B cell (primary cell): ENCODE data around the gene PXMP2. TPM values are rescaled to one million over a fixed set of nuclear protein-coding genes. Genes with fewer than 3 reads are reported as not detected.

Experiments used
- ATAC-seq: fragments of 200-7000 bp; cut with Tn5 transposase; one replicate; pipeline ENCODE4 v1.10.0; 2021; ENCODE audit warnings: low read depth, mild to moderate bottlenecking, moderate number of reproducible peaks, moderate library complexity
- CTCF ChIA-PET: fragments of 350-600 bp; sonication (Branson Sonifier 250); formaldehyde crosslinking; loops from one replicate; lab custom pipeline; 2021; ENCODE audit warnings: antibody characterized with exemption, inconsistent platforms; lab: Charles Lee
- POLR2A ChIA-PET: fragments of 350-600 bp; sonication (Branson Sonifier 250); formaldehyde crosslinking; loops from one replicate; lab custom pipeline; 2021; ENCODE audit warnings: antibody characterized with exemption; lab: Charles Lee
- DNase-seq: peaks from one replicate; pipeline ENCODE4 v3.0.0; 2013
- H2AFZ ChIP-seq: 2 replicates; pipeline ENCODE4 v1.6.1; 2012; ENCODE audit warnings: mild to moderate bottlenecking, low read depth, low read length; ENCODE audit not compliant: insufficient read depth, poor library complexity, severe bottlenecking
- H3K27ac ChIP-seq, 2 donors: 1 replicate in 1 of 2; 2 replicates in 1 of 2; pipeline ENCODE4 v1.5.1; 2012 to 2013; ENCODE audit warnings: low read length in 2 of 2, mild to moderate bottlenecking in 2 of 2, moderate library complexity in 1 of 2
- H3K27me3 ChIP-seq, 4 experiments: fragments of 200-600 bp in 1 of 4; sonication (generic) in 1 of 4; replicated peaks in 1 of 4; 1 replicate in 2 of 4; 2 replicates in 2 of 4; pipeline versions ENCODE4 v1.6.1 to v1.7.0; 2013 to 2016; ENCODE audit warnings: low read length in 3 of 4, mild to moderate bottlenecking in 2 of 4, mixed read lengths in 1 of 4, moderate library complexity in 1 of 4; ENCODE audit not compliant: insufficient read depth in 4 of 4, control insufficient read depth in 3 of 4; ENCODE audit errors: control extremely low read depth in 1 of 4
- H3K36me3 ChIP-seq, 2 experiments: replicated peaks in 1 of 2; 1 replicate in 1 of 2; 2 replicates in 1 of 2; pipeline versions ENCODE4 v1.6.1 to v1.7.1; 2013; ENCODE audit warnings: low read length in 1 of 2; ENCODE audit not compliant: insufficient read depth in 2 of 2, control insufficient read depth in 1 of 2; ENCODE audit errors: control extremely low read depth in 1 of 2, extremely low read depth in 1 of 2
- H3K4me1 ChIP-seq, 2 donors: fragments of 200-600 bp in 1 of 2; sonication (generic) in 1 of 2; 1 replicate in 1 of 2; 2 replicates in 1 of 2; pipeline versions ENCODE4 v1.5.1 to v1.6.1; 2013 to 2017; ENCODE audit warnings: low read length in 2 of 2; ENCODE audit not compliant: control insufficient read depth in 2 of 2, insufficient read depth in 2 of 2
- H3K4me2 ChIP-seq: replicated peaks from 2 replicates; pipeline ENCODE3; 2012; ENCODE audit warnings: mild to moderate bottlenecking, low read depth, low read length; ENCODE audit not compliant: poor library complexity, severe bottlenecking
- H3K4me3 ChIP-seq, 5 experiments: fragments of 200-600 bp in 1 of 5; sonication (generic) in 1 of 5; 1 replicate in 3 of 5; 2 replicates in 2 of 5; pipeline versions ENCODE4 v1.5.1 to v1.7.0; 2011 to 2016; ENCODE audit warnings: low read length in 4 of 5, mild to moderate bottlenecking in 4 of 5, low read depth in 2 of 5, control low read depth in 1 of 5, moderate library complexity in 1 of 5; ENCODE audit not compliant: insufficient read depth in 1 of 5; ENCODE audit errors: control extremely low read depth in 1 of 5, extremely low read depth in 1 of 5
- H3K79me2 ChIP-seq: fragments of 200-600 bp; sonication (generic); one replicate; pipeline ENCODE4 v1.6.0; 2016; ENCODE audit warnings: low read length; ENCODE audit not compliant: control insufficient read depth, insufficient read depth
- H3K9ac ChIP-seq: fragments of 200-600 bp; sonication (generic); 2 replicates; pipeline ENCODE4 v1.6.1; 2017; ENCODE audit warnings: mild to moderate bottlenecking, low read length, moderate library complexity
- H3K9me3 ChIP-seq, 3 donors: one replicate each; pipeline versions ENCODE4 v1.6.1 to v1.7.1; 2013; ENCODE audit warnings: low read length in 2 of 3; ENCODE audit not compliant: control insufficient read depth in 2 of 3, insufficient read depth in 1 of 3; ENCODE audit errors: control extremely low read depth in 1 of 3
- H4K20me1 ChIP-seq: 2 replicates; pipeline ENCODE4 v1.6.0; 2012; ENCODE audit warnings: mild to moderate bottlenecking, low read length; ENCODE audit not compliant: insufficient read depth, control insufficient read depth, poor library complexity, severe bottlenecking
- H3K27ac Mint-ChIP-seq: one replicate; pipeline ENCODE4 v1.8.0; 2021; ENCODE audit warnings: mixed read lengths
- H3K27me3 Mint-ChIP-seq: one replicate; pipeline ENCODE4 v1.8.0; 2021; ENCODE audit warnings: mixed read lengths
- H3K4me1 Mint-ChIP-seq: one replicate; pipeline ENCODE4 v1.8.0; 2021; ENCODE audit warnings: mixed read lengths
- H3K4me3 Mint-ChIP-seq: one replicate; pipeline ENCODE4 v1.8.0; 2021; ENCODE audit warnings: mixed read lengths
- H3K9me3 Mint-ChIP-seq: one replicate; pipeline ENCODE4 v1.8.0; 2022; ENCODE audit warnings: mixed read lengths; ENCODE audit not compliant: insufficient read depth
- CTCF ChIP-seq: fragments of 200-600 bp; IDR thresholded peaks from one replicate; pipeline ENCODE4 v1.8.0; 2022; ENCODE audit warnings: antibody characterized with exemption, mild to moderate bottlenecking
- EZH2 ChIP-seq: IDR thresholded peaks from 2 replicates; pipeline ENCODE4 v1.6.1; 2012; ENCODE audit warnings: borderline replicate concordance, low read depth, mild to moderate bottlenecking, moderate library complexity, low read length; ENCODE audit not compliant: insufficient read depth, poor library complexity, severe bottlenecking
- WGBS: methylation state at CpG from one replicate; pipeline ENCODE4 v1.1.5; 2013; ENCODE audit warnings: missing lambda C conversion rate; ENCODE audit not compliant: insufficient coverage; 5-methylcytosine and 5-hydroxymethylcytosine counted together
- intact Hi-C: fragments of 100-400 bp; cut with micrococcal nuclease; formaldehyde crosslinking; loops from one replicate; pipeline ENCODE4 v1.10.0; 2022
- polyA plus RNA-seq: library from polyadenylated mRNA; depleted of rRNA; stranded (reverse); fragments of >200 nt; gene quantifications from 2 replicates; pipeline ENCODE4 v1.2.3, GENCODE V29; 2012
- total RNA-seq, 2 donors: library from RNA; stranded (reverse); fragments of 120-200 nt in 1 of 2; gene quantifications; 1 replicate in 1 of 2; 2 replicates in 1 of 2; pipeline versions ENCODE4 v1.2.3 to v1.2.4, GENCODE V29; 2013 to 2022

PXMP2 gene
- total and polyA plus RNA-seq, 2 donors (not counting 1 experiment from before 2014, with no cell fraction given), result 4.3 to 10.2 TPM

GRCh38 chr12:132647858-132648257, 39.5 kb upstream of the PXMP2 start:
- H3K27me3 Mint-ChIP-seq, result no peaks in the 10 kb centered on the region
- ChIA-PET POLR2A (no interaction called here), CTCF (no interaction called here)
- H2AFZ ChIP-seq, result no peak overlapping the region
- no peak for DNase-seq
- H3K79me2 ChIP-seq, result no peaks in the 10 kb centered on the region
- H3K4me3 ChIP-seq, result no peak overlapping the region
- intact Hi-C loops, result no loop called here
- TF ChIP-seq EZH2 (no peak), CTCF (no peak)
- ATAC-seq, result no peak
- H3K4me1 Mint-ChIP-seq, result no peaks in the 10 kb centered on the region
- H3K9me3 ChIP-seq, result no peaks in the 10 kb centered on the region
- H3K4me3 Mint-ChIP-seq, result no peak overlapping the region
- no peak overlapping the region for H3K27ac ChIP-seq
- H3K36me3 ChIP-seq, result peaks cover 0 to 6% of the 10 kb centered on the region in 2 experiments
- no peaks in the 10 kb centered on the region for H3K27me3 ChIP-seq
- H3K9me3 Mint-ChIP-seq, result no peaks in the 10 kb centered on the region
- no peaks in the 10 kb centered on the region for H4K20me1 ChIP-seq
- H3K9ac ChIP-seq, result no peak overlapping the region
- WGBS, result 95% methylated on average over 9 of the region's 10 CpGs
- no peak overlapping the region for H3K4me2 ChIP-seq
- H3K4me1 ChIP-seq, result no peaks in the 10 kb centered on the region
- no peak overlapping the region for H3K27ac Mint-ChIP-seq

GRCh38 chr12:132648616-132649225, 38.7 kb upstream of the PXMP2 start:
- intact Hi-C loops, result no loop called here
- Histone ChIP-seq H3K27ac (no peak overlapping the region), H4K20me1 (no peaks in the 10 kb centered on the region), H3K27me3 (no peaks in the 10 kb centered on the region), H3K9ac (no peak overlapping the region), H3K4me3 (no peak overlapping the region), H3K4me1 (no peaks in the 10 kb centered on the region), H3K79me2 (no peaks in the 10 kb centered on the region), H3K4me2 (no peak overlapping the region), H3K9me3 (no peaks in the 10 kb centered on the region), H2AFZ (no peak overlapping the region), H3K36me3 (peaks cover 0 to 6% of the 10 kb centered on the region in 2 experiments)
- ChIA-PET CTCF (no interaction called here), POLR2A (no interaction called here)
- H3K9me3 Mint-ChIP-seq, result no peaks in the 10 kb centered on the region
- TF ChIP-seq CTCF (no peak), EZH2 (no peak)
- H3K27ac Mint-ChIP-seq, result no peak overlapping the region
- no peaks in the 10 kb centered on the region for H3K27me3 Mint-ChIP-seq
- 96% methylated on average over 21 of the region's 24 CpGs for WGBS
- H3K4me1 Mint-ChIP-seq, result no peaks in the 10 kb centered on the region
- no peak for DNase-seq
- no peak for ATAC-seq
- H3K4me3 Mint-ChIP-seq, result no peak overlapping the region
